GM21576 (cell line): ENCODE data around the gene SLC18A3.

Experiments
- ATAC-seq: cut with Tn5 transposase; IDR thresholded peaks from one replicate; pipeline ENCODE4 v1.9.1; 2021; ENCODE audit warnings: mild to moderate bottlenecking, moderate library complexity; ENCODE audit not compliant: unreplicated experiment

SLC18A3 gene

DNA sequence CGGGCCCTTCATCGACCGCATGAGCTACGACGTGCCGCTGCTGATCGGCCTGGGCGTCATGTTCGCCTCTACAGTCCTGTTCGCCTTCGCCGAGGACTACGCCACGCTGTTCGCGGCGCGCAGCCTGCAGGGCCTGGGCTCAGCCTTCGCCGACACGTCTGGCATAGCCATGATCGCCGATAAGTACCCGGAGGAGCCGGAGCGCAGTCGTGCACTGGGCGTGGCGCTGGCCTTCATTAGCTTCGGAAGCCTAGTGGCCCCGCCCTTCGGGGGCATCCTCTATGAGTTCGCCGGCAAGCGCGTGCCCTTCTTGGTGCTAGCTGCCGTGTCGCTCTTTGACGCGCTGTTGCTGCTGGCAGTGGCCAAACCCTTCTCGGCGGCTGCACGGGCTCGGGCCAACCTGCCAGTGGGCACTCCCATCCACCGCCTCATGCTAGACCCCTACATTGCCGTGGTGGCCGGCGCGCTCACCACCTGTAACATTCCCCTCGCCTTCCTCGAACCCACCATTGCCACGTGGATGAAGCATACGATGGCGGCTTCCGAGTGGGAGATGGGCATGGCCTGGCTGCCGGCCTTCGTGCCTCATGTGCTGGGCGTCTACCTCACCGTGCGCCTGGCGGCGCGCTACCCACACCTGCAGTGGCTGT lies 1.2 kb downstream of the SLC18A3 start:
- no peak for ATAC-seq

DNA sequence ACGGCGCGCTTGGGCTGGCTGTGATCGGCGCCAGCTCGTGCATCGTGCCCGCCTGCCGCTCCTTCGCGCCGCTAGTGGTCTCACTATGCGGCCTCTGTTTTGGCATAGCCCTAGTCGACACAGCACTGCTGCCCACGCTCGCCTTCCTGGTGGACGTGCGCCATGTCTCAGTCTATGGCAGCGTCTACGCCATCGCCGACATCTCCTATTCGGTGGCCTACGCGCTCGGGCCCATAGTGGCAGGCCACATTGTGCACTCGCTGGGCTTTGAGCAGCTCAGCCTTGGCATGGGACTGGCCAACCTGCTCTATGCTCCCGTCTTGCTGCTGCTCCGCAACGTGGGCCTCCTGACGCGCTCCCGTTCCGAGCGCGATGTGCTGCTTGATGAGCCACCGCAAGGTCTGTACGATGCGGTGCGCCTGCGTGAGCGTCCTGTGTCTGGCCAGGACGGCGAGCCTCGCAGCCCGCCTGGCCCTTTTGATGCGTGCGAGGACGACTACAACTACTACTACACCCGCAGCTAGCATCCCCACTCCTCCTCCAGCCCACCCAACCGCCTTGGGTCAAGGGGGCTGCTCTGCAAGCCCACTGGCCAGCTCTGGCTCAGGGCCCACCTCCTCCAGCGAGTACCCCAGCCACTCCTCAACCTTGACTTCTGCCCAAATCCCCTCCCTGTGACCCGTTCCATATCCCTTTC lies 1.9 kb downstream of the SLC18A3 start:
- no peak for ATAC-seq

- ATAC-seq = no peak
Observed at GRCh38 chr10:49612513-49613164, 2.5 kb downstream of the SLC18A3 start.

DNA sequence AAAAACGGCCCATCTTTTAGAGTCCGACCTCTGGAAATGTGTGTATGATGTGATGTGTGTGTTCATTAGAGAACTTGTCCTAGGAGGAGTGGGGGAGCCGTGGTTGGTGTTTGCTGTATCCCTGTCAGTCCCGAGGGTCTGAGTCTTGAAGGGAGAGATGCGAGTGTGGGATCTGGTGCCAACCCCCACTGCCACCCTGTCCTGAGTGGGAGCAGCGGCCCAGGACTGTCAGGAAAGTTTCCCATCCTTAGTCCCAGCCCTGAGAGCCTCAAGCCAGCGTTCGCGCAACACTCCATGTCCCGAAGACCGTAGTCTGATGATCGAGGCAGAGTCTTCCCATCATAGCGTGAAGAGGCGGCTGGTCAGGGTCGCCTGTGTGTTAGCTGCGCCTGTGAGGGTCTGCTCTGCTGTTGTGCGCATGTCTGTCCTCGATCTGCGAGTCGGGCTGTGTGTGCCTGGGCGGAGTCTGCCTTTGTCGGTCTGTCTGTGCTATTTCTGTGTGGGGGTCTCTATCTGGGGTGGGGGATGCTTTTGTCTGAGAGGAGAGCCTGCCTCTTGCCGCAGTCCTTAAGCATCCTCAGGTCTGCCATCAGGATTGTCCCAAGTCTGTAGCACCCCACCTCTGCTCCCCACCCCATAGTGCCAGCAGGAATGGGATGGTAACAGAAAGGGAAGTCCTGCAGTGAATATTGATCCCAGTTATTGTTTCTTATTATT lies 3.2 kb downstream of the SLC18A3 start:
- no peak for ATAC-seq

DNA sequence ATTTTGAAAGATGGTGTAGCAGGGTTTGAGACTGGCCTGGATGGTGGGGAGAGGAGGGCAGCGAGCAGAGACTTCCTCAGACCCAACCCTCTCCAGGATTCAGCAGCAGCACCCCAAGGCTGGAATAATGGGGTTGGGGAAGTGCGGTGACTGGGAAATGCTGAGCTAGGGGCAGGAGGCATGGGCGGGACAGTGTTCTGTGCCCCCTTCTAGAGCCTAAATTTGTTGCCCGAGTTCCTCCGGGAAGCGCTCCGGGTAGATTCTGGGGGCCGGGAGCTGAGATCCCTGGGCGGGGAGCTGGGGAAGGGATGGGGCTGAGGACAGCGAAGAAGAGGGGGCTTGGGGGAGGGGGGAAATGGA lies 3.8 kb downstream of the SLC18A3 start, which contains the start of gene CHAT:
Gene CHAT, plus strand, starts transcription at position 156 of the 360 bp plus-strand sequence. Its CDS starts 153 bp downstream, at position 309.
- no peak for ATAC-seq

DNA sequence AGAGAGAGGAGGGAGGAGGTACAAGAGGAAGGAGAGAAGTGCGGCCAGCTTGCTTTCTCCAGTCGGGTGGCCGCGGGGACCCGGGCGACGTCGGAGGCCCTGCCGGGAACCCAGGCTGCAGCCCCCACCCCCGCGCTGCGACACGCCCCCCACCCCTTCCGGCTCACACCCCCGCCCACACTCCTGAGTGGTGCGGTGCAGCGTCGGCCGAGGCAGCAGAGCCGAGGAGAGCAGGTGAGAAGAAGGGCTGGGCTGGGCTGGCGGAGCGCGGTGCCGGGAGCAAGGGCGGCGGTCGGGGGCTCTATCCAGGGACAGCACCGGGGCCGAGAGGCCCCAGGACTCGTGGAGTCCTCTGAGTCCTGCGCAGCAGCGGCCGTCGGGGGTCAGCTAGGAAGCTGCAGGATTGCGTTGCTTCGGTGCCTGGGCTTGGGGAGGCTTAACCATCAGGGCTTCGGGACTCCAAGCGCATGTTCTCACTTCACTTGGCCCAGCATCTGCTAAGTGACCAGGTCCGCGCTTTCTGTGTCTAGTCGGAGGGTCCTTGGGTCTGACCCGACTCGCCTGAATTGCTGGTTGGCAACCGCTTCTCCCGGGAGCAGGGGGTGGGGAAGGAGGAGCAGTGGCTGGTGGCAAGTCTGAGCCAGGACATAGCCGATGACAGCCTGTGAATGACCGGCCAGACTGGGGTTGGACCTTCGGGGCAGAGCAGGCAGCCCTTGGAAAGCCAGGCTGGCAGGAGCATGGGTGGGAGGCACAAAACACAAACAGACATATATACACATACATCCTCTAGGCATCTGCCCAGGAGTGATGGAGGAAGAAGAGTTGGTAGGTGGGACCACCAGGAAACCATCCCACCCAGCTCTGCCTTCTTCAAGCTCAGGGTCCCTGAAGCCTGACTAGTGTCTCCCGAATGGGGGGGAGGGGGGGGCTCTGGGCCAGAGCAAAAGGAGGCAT lies 4.4 kb downstream of the SLC18A3 start:
- no peak for ATAC-seq

- ATAC-seq = no peak
Observed at GRCh38 chr10:49615213-49615612, 5.1 kb downstream of the SLC18A3 start.

DNA sequence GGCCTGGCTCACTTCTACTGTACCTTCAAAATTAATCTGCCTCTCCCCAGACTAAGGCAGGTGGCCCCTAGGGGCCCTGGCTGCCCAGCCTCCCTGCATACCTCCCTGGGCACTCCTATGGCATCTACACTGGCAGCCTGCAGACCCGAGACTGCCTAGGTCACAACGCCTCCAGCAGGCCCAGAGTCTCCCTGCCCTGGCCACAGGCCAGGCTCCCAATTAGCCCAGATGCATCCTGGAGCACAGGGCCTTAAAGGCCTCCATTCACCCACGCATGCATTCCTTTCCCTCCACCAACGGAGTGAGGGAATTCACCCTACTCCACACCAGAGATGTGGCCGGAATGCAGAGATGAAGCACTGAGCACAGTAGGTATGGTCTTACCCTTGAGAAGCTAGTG lies 5.6 kb downstream of the SLC18A3 start:
- no peak for ATAC-seq

- ATAC-seq = no peak
Observed at GRCh38 chr10:49616421-49617101, 6.5 kb downstream of the SLC18A3 start.

- no peak for ATAC-seq
Observed at GRCh38 chr10:49617121-49618020, 7.3 kb downstream of the SLC18A3 start.

- no peak for ATAC-seq
Observed at GRCh38 chr10:49618821-49619220, 8.7 kb downstream of the SLC18A3 start.

DNA sequence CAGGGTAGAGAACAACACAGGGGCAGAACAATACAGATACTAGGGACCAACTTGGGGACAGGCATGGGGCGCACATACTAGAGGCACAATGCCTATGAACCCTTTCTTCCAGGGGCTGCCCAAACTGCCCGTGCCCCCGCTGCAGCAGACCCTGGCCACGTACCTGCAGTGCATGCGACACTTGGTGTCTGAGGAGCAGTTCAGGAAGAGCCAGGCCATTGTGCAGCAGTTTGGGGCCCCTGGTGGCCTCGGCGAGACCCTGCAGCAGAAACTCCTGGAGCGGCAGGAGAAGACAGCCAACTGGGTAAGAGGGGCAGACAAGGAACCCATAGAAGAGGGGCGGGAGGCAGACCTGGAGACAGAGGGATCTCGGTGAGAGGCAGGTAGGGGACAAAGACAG lies 9.5 kb downstream of the SLC18A3 start:
- no peak for ATAC-seq

DNA sequence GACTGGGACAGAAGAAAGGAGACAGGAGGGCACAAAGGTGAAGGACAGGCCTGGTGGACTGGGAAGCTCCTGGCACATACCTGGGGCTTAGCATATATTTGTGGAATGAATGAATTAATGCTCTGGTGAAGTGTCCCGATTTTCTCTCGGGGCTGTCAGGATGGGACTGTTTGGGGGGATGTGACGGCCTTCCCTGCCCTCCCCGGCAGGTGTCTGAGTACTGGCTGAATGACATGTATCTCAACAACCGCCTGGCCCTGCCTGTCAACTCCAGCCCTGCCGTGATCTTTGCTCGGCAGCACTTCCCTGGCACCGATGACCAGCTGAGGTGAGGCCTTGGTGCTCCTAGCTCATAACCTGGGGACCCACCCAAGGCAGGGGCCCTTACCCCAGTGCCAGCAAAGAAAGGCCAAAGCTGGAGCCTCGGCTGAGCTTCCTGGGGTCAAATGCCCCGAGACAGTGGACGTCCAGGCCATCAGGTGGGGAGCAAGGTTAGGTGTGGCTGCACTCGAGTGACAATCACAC lies 10.2 kb downstream of the SLC18A3 start:
- ATAC-seq = no peak

DNA sequence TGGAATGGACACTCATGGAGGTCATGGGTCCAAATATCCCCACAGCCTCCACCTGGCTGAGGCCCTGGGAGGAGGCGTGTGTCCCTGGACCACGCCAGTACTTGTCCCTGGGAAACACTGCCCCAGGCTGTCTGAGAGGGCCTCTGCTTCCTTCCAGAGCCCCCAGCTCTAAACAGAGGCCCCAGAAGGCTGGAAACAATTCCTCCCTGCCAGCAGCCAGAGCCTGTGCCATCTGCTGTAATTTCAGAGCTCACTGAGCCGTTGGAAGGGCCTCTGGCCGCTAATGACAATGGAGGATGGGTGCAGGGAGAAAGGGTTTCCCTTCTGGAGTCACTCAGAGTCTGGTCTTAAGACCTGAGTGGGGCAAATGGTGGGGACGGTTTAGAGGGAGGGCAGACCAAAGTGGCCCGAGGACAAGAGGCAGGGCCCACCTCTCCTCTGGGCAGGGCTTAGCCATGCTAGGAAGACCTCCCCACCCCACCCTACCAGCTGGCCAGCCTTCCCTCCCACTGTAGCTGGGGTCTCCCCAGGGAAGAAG lies 10.8 kb downstream of the SLC18A3 start:
- ATAC-seq = no peak

DNA sequence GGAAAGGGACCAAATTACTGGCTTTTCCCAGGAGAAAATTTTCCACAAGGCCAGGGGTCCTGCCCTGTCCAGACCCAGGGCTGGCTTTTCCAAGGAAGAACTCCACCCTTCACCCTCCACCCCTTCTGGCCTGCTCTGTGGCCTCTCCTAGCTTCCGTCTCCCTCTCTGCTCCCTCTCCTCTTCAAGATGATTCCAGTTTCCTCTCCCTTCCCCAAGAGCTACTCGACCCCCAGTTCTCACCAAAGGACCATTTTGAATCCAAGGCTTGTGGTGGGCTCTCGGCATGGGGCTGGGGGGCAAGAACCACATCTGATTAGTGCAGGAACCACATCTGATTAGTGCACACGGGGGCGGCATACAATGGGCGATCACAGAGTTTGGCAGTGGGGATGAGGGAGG lies 11.5 kb downstream of the SLC18A3 start:
- ATAC-seq = no peak

- ATAC-seq = no peak
Observed at GRCh38 chr10:49622426-49623425, 12.6 kb downstream of the SLC18A3 start.

DNA sequence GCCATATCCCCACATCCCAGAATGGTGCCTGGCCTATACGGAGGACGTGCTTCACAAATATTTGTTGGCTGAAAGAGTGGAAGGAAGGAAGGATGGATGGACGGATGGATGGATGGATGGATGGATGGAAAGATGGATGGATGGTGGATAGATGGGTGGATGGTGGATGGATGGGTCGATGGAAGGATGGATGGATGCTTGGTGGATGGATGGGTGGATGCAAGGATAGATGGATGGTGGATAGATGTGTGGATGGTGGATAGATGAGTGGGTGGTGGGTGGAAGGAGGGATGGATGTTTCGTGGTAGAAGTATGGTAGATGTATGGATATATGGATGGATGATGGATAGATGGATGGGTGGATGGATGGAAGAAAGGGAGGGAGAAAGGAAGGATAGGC lies 14.5 kb downstream of the SLC18A3 start:
- no peak for ATAC-seq
